CD1c-positive myeloid dendritic cell (primary cell): ENCODE data around the gene LRRC38.
"Not testable (repeated sequence)": the region's sequence is repeated elsewhere in the genome, so short reads cannot be mapped to it uniquely, and the experiment has no call there.

Experiments used
- DNase-seq: peaks from one replicate; pipeline ENCODE4 v3.0.0-alpha.2; 2016; ENCODE audit errors: extremely low spot score

Gene LRRC38

DNA sequence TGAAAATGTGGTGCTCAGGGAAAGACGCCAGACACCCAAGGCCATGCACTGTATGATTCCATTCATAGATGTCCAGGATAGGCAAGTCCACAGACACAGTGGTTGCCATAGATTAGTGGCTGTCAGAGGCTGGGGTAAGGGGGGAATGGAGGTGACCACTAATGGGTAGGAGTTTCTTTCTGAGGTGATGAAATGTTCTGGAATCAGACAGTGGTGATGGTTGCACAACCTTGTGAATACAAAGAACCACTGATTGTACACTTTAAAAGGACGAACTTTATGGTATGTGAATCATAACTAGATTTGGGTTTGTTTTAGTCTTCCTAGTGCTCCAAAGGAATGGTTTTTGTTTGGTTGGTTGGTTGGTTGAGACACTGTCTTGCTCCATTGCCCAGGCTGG, 51.8 kb downstream of the LRRC38 start:
- DNase-seq, result no peak

- no peak for DNase-seq
Observed at GRCh38 chr1:13456904-13457532, 56.8 kb downstream of the LRRC38 start.

GRCh38 chr1:13451399-13451965, 62.3 kb downstream of the LRRC38 start:
- DNase-seq, result no peak

DNA sequence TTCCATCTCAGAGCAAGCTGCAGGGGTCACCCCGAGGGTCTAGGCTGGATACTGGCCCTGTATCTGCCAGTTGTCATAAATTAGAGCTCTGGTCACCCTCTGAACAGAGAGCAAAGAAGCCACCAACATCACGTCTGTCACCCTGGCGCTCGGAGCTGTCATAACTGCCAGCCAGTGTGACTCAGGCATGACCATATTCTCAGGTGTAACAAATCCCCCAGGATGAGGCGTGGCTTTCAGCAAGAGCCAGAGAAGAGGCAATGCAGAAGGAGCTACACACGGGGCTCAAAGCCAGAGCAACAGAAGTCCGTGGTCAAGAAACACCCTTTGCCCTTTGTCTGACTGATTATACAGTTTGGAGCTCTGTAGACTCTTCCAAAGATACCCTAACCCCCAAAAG, 63.6 kb downstream of the LRRC38 start:
- DNase-seq, result no peak

DNA sequence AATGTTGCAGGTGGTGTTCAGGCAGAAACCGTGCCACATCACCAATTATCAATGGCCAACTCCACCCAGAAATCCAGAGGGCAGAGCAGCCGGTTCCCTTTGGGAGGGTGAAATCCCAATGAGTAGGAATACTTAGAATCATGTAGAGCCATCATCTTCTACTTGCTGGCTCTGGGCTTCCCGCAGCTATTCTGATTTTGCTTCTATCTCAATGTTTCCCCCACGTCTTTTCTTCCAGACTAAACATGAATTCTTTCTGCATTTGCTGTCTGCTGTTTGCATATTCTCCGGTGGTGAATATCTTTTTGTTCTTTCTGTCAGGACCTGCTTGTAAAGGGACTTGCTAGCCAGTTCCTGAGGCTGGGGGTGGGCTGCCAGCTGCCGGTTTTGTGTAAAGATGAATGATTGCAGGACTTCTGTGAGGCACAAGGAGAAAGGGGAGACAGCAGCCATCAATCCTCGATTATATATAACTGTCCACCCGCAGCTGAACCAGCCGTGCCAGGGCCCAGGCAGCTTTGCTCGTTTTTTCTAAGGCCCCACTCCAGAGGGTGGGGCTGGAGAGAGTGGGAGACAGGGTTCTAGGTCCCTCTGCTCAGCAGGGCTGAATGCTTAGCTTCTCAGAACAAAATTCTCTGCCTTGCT, 70.3 kb downstream of the LRRC38 start:
- no peak for DNase-seq

- not testable (repeated sequence) for DNase-seq
Observed at GRCh38 chr1:13439104-13439783, 74.6 kb downstream of the LRRC38 start.

GRCh38 chr1:13435458-13435857, 78.3 kb downstream of the LRRC38 start:
- no peak for DNase-seq

DNA sequence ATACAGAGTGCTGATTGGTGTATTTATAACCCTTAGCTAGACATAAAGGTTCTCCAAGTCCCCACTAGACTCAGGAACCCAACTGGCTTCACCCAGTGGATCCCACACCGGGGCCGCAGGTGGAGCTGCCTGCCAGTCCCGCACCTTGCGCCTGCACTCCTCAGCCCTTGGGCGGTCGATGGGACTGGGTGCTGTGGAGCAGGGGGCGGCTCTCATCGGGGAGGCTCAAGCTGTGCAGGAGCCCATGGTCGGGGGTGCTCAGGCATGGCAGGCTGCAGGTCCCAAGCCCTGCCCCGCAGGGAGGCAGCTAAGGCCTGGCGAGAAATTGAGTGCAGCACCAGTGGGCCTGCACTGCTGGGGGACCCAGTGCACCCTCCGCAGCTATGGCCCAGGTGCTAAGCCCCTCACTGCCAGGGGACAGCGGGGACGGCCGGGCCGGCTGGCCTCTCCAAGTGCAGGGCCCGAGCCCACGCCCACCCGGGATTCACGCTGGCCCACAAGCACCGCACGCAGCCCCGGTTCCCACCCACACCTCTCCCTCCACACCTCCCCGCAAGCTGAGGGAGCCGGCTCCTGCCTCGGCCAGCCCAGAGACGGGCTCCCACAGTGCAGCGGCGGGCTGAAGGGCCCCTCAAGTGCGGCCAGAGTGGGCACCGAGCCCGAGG, 80.0 kb downstream of the LRRC38 start:
- DNase-seq, result not testable (repeated sequence)

DNA sequence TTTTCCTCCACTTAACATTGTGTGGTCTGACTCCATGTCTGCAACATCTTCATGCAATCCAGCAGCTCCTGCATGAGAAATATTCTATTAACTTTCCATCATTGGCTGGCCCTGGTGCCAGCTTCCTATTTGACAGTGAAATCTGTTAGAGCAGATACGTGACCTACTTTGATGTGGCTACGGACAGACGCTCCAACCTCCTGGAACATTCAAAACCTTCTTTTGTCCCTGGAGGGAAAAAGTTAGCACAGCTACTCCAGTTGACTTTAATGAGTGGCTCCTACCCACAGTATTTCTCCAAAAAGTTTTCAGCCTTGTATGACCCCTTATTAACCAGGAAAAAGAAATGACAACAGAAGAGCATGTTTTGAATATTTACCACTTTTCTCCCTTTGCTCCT, 81.6 kb downstream of the LRRC38 start:
- DNase-seq, result no peak

- DNase-seq, result no peak
Observed at GRCh38 chr1:13430495-13430894, 83.3 kb downstream of the LRRC38 start.
